SK-N-SH (cell line): ENCODE results near the gene MAD1L1.

Experiments
- EP300 ChIP-seq, 2 experiments: IDR thresholded peaks; 2 replicates each; pipeline versions ENCODE4 v1.4.0 to v1.6.1; 2012; ENCODE audit warnings: borderline replicate concordance in 1 of 2, low read depth in 1 of 2, low read length in 1 of 2
- MXI1 ChIP-seq: IDR thresholded peaks from 2 replicates; pipeline ENCODE4 v1.6.1; 2012; ENCODE audit warnings: mild to moderate bottlenecking, low read depth, low read length, improper control_type of control experiment
- RFX5 ChIP-seq: IDR thresholded peaks from 2 replicates; pipeline ENCODE4 v1.6.1; 2012; ENCODE audit warnings: mild to moderate bottlenecking, improper control_type of control experiment, low read length
- YY1 ChIP-seq: IDR thresholded peaks from 2 replicates; pipeline ENCODE4 v1.4.0; 2012; ENCODE audit warnings: low read depth, mild to moderate bottlenecking
- TF ChIP-seq, protein P1 (sequence below): fragments of 200-600 bp; sonication (generic); IDR thresholded peaks from 2 replicates; pipeline ENCODE4 v1.6.1; 2017; ENCODE audit warnings: antibody characterized with exemption, mild to moderate bottlenecking, moderate library complexity
- TF ChIP-seq, protein P2 (sequence below): IDR thresholded peaks from 2 replicates; pipeline ENCODE4 v1.4.0; 2012; ENCODE audit warnings: low read depth
- TF ChIP-seq, protein P3 (sequence below): IDR thresholded peaks from 2 replicates; pipeline ENCODE4 v1.4.0; 2012; ENCODE audit warnings: low read depth, borderline replicate concordance
- TF ChIP-seq, protein P4 (sequence below): fragments of 150-350 bp; IDR thresholded peaks from 2 replicates; pipeline ENCODE4 v1.6.1; 2017; ENCODE audit warnings: antibody characterized with exemption, low read length, low read depth, borderline replicate concordance
- TF ChIP-seq, protein P5 (sequence below): IDR thresholded peaks from 2 replicates; pipeline ENCODE4 v1.6.1; 2012; ENCODE audit warnings: mild to moderate bottlenecking, low read depth, low read length, moderate library complexity

DNA sequence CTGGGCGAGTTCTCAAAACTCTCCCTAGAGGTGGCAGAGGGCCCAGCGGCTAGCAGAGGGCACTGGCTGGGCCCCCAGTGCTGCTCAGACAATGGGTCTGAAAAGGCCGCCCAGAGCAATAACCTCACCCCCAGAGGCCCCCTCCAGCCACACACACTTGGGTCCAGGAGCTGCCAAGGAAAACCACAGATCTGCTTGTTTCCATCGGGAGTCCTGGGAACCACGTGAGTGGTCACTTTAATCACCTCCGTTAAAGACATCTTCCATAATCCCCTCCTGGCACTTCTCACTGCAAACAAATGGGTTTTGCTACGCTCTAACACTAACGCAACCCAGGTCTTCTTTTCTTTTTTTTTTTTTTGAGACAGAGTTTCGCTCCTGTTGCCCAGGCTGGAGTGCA lies 39.3 kb upstream of the MAD1L1 start:
- TF ChIP-seq, protein P1, sequence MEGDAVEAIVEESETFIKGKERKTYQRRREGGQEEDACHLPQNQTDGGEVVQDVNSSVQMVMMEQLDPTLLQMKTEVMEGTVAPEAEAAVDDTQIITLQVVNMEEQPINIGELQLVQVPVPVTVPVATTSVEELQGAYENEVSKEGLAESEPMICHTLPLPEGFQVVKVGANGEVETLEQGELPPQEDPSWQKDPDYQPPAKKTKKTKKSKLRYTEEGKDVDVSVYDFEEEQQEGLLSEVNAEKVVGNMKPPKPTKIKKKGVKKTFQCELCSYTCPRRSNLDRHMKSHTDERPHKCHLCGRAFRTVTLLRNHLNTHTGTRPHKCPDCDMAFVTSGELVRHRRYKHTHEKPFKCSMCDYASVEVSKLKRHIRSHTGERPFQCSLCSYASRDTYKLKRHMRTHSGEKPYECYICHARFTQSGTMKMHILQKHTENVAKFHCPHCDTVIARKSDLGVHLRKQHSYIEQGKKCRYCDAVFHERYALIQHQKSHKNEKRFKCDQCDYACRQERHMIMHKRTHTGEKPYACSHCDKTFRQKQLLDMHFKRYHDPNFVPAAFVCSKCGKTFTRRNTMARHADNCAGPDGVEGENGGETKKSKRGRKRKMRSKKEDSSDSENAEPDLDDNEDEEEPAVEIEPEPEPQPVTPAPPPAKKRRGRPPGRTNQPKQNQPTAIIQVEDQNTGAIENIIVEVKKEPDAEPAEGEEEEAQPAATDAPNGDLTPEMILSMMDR, result no peak
- TF ChIP-seq EP300 (IDR thresholded peaks at IDR 0.05; ENCODE audit: borderline replicate concordance in 1 of 2, low read depth in 1 of 2, low read length in 1 of 2) (no peak), MXI1 (no peak), YY1 (no peak), RFX5 (no peak)
- TF ChIP-seq, protein P2, sequence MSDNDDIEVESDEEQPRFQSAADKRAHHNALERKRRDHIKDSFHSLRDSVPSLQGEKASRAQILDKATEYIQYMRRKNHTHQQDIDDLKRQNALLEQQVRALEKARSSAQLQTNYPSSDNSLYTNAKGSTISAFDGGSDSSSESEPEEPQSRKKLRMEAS, result no peak
- TF ChIP-seq, protein P3, sequence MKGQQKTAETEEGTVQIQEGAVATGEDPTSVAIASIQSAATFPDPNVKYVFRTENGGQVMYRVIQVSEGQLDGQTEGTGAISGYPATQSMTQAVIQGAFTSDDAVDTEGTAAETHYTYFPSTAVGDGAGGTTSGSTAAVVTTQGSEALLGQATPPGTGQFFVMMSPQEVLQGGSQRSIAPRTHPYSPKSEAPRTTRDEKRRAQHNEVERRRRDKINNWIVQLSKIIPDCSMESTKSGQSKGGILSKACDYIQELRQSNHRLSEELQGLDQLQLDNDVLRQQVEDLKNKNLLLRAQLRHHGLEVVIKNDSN, result no peak
- TF ChIP-seq, protein P4, sequence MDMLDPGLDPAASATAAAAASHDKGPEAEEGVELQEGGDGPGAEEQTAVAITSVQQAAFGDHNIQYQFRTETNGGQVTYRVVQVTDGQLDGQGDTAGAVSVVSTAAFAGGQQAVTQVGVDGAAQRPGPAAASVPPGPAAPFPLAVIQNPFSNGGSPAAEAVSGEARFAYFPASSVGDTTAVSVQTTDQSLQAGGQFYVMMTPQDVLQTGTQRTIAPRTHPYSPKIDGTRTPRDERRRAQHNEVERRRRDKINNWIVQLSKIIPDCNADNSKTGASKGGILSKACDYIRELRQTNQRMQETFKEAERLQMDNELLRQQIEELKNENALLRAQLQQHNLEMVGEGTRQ, result no peak
- TF ChIP-seq, protein P5, sequence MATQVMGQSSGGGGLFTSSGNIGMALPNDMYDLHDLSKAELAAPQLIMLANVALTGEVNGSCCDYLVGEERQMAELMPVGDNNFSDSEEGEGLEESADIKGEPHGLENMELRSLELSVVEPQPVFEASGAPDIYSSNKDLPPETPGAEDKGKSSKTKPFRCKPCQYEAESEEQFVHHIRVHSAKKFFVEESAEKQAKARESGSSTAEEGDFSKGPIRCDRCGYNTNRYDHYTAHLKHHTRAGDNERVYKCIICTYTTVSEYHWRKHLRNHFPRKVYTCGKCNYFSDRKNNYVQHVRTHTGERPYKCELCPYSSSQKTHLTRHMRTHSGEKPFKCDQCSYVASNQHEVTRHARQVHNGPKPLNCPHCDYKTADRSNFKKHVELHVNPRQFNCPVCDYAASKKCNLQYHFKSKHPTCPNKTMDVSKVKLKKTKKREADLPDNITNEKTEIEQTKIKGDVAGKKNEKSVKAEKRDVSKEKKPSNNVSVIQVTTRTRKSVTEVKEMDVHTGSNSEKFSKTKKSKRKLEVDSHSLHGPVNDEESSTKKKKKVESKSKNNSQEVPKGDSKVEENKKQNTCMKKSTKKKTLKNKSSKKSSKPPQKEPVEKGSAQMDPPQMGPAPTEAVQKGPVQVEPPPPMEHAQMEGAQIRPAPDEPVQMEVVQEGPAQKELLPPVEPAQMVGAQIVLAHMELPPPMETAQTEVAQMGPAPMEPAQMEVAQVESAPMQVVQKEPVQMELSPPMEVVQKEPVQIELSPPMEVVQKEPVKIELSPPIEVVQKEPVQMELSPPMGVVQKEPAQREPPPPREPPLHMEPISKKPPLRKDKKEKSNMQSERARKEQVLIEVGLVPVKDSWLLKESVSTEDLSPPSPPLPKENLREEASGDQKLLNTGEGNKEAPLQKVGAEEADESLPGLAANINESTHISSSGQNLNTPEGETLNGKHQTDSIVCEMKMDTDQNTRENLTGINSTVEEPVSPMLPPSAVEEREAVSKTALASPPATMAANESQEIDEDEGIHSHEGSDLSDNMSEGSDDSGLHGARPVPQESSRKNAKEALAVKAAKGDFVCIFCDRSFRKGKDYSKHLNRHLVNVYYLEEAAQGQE, result no peak
